Colonic mucosa (tissue), 4 donors: ENCODE data around the gene MS4A15. TPM values are rescaled to one million over a fixed set of nuclear protein-coding genes. Genes with fewer than 3 reads are reported as not detected.
A peak's percentile ranks its signal among the peaks of the same experiment; 100 is the strongest.

Source experiments
- DNase-seq: peaks from one replicate; pipeline ENCODE4 v3.0.0-alpha.2; 2020
- H3K27ac ChIP-seq: fragments of 200-600 bp; one replicate; pipeline ENCODE4 v1.8.0; 2021
- H3K27me3 ChIP-seq: fragments of 200-600 bp; one replicate; pipeline ENCODE4 v1.8.0; 2021
- H3K36me3 ChIP-seq: fragments of 200-600 bp; one replicate; pipeline ENCODE4 v1.8.0; 2021
- H3K4me1 ChIP-seq: fragments of 200-600 bp; one replicate; pipeline ENCODE4 v1.8.0; 2021; ENCODE audit warnings: mild to moderate bottlenecking
- H3K4me3 ChIP-seq: fragments of 200-600 bp; one replicate; pipeline ENCODE4 v1.8.0; 2021
- H3K9ac ChIP-seq, 2 donors: one replicate each; pipeline ENCODE4 v1.7.0; 2013; ENCODE audit warnings: control low read depth in 2 of 2, low read depth in 2 of 2, low read length in 2 of 2
- H3K9me3 ChIP-seq: fragments of 200-600 bp; one replicate; pipeline ENCODE4 v1.8.0; 2021
- CTCF ChIP-seq: fragments of 200-600 bp; IDR thresholded peaks from one replicate; pipeline ENCODE4 v1.8.0; 2022; ENCODE audit warnings: antibody characterized with exemption, mild to moderate bottlenecking
- intact Hi-C: fragments of 100-400 bp; cut with DNase I; formaldehyde crosslinking; loops from one replicate; pipeline ENCODE4 v1.14.1; 2022
- total RNA-seq, 2 donors: library from RNA; stranded (reverse); fragmentation: NEBNext Ultra II Directional in 1 of 2; extraction: Animal tissue kit (Norgen Biotek cat#: 25700) in 1 of 2; gene quantifications; one replicate each; pipeline ENCODE4 v1.2.1, GENCODE V29; 2021
- donor health status: healthy.
- donor health status: DM: no; HTN: no; CAD: no.
- donor health status: DM: no; HTN: no; CAD: no.

MS4A15 gene
- total RNA-seq, 2 donors from 2014 or later, result 0.13 TPM; not detected in 1

GRCh38 chr11:60803273-60803936 is 46.7 kb downstream of the MS4A15 start:
- H3K27ac ChIP-seq, result no peak overlapping the region
- no peak for DNase-seq
- no peak overlapping the region for H3K4me3 ChIP-seq
- intact Hi-C loops, result no loop called here
- no peak overlapping the region for H3K9ac ChIP-seq
- no peaks in the 10 kb centered on the region for H3K27me3 ChIP-seq
- TF ChIP-seq CTCF, result no peak
- no peaks in the 10 kb centered on the region for H3K36me3 ChIP-seq
- no peaks in the 10 kb centered on the region for H3K9me3 ChIP-seq
- H3K4me1 ChIP-seq, result no peaks in the 10 kb centered on the region

GRCh38 chr11:60809249-60809648 is 52.6 kb downstream of the MS4A15 start:
- Histone ChIP-seq H3K36me3 (no peaks in the 10 kb centered on the region), H3K9me3 (no peaks in the 10 kb centered on the region), H3K4me1 (no peaks in the 10 kb centered on the region), H3K27ac (no peak overlapping the region), H3K27me3 (no peaks in the 10 kb centered on the region), H3K4me3 (no peak overlapping the region), H3K9ac (no peak overlapping the region)
- intact Hi-C loops, result no loop called here
- TF ChIP-seq CTCF, result no peak
- DNase-seq, result no peak

GRCh38 chr11:60809691-60810090 is 53.0 kb downstream of the MS4A15 start:
- no peak for TF ChIP-seq CTCF

GRCh38 chr11:60810151-60810550 is 53.5 kb downstream of the MS4A15 start:
- Histone ChIP-seq H3K27ac (no peak overlapping the region), H3K9me3 (no peaks in the 10 kb centered on the region), H3K9ac (no peak overlapping the region), H3K27me3 (no peaks in the 10 kb centered on the region), H3K4me1 (no peaks in the 10 kb centered on the region), H3K4me3 (no peak overlapping the region), H3K36me3 (no peaks in the 10 kb centered on the region)
- no peak for DNase-seq
- no peak for TF ChIP-seq CTCF
- intact Hi-C loops, result no loop called here

More at GRCh38 chr11:60809691-60810090, 53.0 kb downstream of the MS4A15 start:
- Histone ChIP-seq H3K4me3 (no peak overlapping the region), H3K9ac (no peak overlapping the region), H3K27me3 (no peaks in the 10 kb centered on the region), H3K9me3 (no peaks in the 10 kb centered on the region), H3K36me3 (no peaks in the 10 kb centered on the region), H3K4me1 (no peaks in the 10 kb centered on the region), H3K27ac (no peak overlapping the region)
- DNase-seq, result no peak
- intact Hi-C loops, result no loop called here

GRCh38 chr11:60810569-60810968 is 53.9 kb downstream of the MS4A15 start:
- DNase-seq, result peak; percentile 55
- Histone ChIP-seq H3K27ac (no peak overlapping the region), H3K4me3 (no peak overlapping the region), H3K27me3 (no peaks in the 10 kb centered on the region), H3K36me3 (no peaks in the 10 kb centered on the region), H3K9ac (no peak overlapping the region), H3K4me1 (no peaks in the 10 kb centered on the region), H3K9me3 (no peaks in the 10 kb centered on the region)
- intact Hi-C loops, result no loop called here
- TF ChIP-seq CTCF, result no peak
